CD4-positive, alpha-beta T cell treated with Interleukin-12 subunit alpha and Interleukin-12 subunit beta, for 1 hour (primary cell): ENCODE measurements around the gene FURIN.
"Not testable (repeated sequence)": the region's sequence is repeated elsewhere in the genome, so short reads cannot be mapped to it uniquely, and the experiment has no call there.

Experiments
- DNase-seq: peaks from one replicate; pipeline ENCODE4 v3.0.0-alpha.2; 2020

Gene FURIN

GRCh38 chr15:90903733-90904536 lies 35.5 kb downstream of the FURIN start:
- DNase-seq: no peak

GRCh38 chr15:90904746-90905145 lies 36.4 kb downstream of the FURIN start:
- no peak for DNase-seq

GRCh38 chr15:90905306-90906180 lies 37.2 kb downstream of the FURIN start:
- no peak for DNase-seq

DNA sequence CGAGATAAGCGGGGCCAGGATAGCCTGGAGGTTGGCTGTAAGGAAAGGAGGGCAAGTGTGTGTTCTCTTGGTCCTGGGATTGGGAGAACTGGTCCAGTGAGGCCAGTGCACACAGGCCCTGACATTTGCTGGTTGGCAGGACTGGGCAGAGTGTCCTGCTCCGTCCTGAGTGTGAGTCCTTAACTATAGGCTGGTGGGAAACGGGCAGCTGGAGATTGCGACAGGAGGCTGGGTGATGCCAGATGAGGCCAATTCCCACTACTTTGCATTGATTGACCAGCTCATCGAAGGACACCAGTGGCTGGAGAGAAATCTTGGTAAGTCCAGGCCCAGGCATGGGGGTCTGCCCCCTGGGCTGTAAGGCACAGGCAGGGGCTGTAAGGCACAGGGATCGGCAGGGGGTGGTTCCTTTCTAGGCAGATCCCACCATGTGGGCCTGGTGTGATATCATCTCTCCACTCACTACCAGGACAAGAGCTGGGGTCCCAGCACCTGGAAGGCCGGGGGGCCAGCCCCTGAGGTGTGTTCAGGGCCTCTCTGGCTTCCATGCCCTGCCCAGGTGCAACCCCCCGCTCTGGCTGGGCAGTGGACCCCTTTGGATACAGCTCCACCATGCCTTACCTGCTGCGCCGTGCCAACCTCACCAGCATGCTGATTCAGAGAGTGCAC lies 37.9 kb downstream of the FURIN start:
- DNase-seq: no peak

DNA sequence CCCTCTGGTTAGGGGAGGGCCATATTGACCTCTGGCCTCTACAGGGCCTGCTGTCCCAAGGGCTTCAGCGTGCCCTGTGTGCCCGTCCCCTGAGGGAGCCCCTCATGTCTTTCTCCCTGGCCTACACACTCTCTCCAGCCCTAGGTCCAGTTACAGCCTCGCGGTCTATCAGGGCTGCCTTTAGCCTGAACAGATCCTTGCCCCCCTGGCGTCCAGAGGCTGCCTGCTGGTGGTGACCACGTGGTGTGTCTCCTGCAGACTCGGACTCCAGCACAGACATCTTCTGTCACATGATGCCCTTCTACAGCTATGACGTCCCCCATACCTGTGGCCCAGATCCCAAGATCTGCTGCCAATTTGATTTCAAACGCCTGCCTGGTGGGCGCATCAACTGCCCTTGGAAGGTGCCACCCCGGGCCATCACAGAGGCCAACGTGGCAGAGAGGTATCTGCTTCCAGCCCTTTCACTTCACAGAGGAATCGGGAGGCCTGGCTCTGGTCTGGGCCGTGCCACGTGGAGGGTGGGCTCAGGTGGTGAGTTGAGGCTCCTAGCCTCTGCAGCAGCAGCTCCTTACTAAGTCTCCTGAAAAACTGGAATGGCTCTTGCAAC lies 38.8 kb downstream of the FURIN start:
- DNase-seq: no peak

DNA sequence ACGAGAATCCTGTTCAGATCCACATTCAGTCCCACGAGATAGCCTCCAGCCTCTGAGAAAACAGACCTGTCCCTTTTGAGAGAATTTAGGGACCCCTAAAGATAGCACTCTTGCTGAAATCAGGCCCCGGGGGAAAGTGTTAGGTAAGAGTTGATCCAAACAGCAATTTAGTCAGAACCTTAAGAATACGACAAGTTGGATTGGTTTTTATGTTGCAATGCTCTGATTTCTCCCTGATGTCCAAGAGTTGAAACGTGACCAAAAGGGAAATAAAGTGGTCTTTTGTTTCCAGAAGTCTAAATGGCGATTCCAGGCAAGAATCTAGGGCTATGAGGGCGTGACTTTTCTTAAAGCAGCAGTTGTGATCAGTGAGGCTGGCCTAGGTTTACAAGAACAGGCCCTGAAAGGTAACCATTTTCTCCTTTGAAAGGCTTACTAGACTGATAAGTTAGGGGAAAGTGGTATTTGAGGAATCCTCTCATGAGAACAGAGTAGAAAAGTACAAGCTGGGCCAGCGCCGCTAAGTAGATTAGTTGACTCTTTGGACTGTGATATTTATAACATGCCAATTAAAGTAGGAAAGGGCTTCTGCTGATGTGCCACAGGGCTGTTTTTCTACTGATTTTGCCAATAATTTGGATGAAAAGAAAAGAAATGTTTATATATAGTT lies 39.6 kb downstream of the FURIN start:
- DNase-seq: no peak

DNA sequence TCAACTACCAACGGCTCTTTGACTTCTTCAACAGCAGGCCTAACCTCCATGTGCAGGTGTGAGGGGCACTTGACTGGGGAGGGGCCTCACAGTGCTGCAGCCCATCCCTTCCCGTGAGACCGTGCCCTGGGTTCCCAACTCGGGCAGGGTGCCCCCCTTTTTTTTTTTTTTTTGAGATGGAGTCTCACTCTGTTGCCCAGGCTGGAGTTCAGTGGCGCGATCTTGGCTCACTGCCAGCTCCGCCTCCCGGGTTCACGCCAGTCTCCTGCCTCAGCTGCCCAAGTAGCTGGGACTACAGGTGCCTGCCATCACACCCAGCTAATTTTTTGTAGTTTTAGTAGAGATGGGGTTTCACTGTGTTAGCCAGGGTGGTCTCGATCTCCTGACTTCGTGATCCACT lies 41.1 kb downstream of the FURIN start:
- DNase-seq: not testable (repeated sequence)

DNA sequence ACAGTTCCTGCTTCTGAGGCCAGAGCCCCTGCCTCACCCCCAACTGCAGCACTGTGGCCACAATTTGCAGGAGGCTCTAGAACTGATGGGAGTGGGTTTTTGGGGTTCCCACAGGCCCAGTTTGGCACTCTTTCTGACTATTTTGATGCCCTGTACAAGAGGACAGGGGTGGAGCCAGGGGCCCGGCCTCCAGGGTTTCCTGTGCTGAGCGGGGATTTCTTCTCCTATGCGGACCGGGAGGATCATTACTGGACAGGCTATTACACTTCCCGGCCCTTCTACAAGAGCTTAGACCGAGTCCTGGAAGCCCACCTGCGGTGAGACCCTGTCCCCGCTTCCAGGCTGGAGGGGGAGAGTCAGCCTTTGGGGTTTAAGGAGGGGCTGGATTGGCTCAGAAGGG lies 41.6 kb downstream of the FURIN start:
- no peak for DNase-seq

DNA sequence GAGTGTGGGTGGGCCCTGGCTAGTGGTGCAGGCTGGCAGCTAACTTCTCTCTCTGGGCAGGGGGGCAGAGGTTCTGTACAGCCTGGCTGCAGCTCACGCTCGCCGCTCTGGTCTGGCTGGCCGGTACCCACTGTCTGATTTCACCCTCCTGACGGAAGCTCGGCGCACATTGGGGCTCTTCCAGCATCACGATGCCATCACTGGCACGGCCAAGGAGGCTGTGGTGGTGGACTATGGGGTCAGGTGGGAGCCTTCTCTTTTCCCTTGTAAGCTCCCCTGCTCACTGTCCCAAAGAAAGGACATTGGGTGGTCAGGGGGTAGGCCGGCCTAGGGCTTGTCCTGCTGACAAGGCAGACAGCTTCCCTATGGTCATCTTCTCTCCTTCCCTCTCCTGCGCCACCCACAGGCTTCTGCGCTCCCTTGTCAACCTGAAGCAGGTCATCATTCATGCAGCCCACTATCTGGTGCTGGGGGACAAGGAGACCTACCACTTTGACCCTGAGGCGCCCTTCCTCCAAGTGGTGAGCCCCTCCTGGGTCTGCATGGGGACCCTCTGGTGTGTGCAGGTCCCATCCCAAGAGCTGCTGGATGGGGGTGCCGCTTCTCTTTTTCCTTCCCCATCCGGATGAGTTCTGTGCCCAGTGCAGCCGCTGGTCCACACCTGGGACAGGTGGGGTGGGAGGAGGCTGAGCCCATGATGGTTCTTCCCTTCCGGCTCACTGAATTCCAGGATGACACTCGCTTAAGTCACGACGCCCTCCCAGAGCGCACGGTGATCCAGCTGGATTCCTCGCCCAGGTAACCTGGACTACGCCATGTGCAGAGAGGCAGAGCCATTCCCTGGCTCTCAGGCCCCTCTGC lies 42.3 kb downstream of the FURIN start:
- DNase-seq: no peak

GRCh38 chr15:90911302-90911623 lies 42.9 kb downstream of the FURIN start:
- no peak for DNase-seq

DNA sequence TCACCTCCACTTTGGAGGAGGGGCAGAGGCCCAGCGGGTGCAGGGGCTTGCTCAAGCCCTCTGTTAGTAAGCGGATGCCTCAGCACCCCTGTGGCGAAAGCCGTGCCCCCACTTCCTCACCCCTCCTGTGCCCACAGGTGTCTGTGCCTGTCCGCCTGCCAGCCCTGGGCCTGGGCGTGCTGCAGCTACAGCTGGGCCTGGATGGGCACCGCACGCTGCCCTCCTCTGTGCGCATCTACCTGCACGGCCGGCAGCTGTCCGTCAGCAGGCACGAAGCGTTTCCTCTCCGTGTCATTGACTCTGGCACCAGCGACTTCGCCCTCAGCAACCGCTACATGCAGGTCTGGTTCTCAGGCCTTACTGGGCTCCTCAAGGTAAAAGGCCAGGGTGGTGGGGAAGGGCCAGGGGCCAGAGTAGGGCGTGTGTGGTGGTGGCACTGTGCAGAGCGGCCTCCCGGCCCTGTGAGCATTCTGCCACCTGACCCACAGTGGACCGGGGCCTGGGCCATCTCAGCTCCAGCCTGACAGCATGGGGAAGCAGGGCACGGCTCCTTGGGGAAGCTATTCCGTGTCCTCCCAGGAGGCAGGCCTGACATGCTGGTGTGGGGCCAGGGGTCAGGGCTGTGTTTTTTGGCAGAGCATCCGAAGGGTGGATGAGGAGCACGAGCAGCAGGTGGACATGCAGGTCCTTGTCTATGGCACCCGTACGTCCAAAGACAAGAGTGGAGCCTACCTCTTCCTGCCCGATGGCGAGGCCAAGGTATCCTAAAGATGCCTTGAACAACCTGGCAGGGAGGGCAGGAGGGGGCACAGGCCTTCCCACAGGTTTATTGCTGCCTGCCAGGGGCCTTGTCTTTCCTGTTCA lies 43.8 kb downstream of the FURIN start:
- no peak for DNase-seq

DNA sequence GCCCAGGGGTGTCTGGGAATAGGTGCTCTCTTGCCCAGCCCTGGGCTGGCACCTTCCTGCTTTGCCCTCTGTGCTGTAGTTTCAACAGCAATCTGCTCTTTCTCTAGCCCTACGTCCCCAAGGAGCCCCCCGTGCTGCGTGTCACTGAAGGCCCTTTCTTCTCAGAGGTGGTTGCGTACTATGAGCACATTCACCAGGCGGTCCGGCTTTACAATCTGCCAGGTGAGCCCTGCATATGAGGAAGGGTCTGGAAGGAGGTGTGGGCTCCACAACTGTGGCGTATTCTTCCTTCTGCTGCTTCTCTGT lies 44.3 kb downstream of the FURIN start:
- no peak for DNase-seq

DNA sequence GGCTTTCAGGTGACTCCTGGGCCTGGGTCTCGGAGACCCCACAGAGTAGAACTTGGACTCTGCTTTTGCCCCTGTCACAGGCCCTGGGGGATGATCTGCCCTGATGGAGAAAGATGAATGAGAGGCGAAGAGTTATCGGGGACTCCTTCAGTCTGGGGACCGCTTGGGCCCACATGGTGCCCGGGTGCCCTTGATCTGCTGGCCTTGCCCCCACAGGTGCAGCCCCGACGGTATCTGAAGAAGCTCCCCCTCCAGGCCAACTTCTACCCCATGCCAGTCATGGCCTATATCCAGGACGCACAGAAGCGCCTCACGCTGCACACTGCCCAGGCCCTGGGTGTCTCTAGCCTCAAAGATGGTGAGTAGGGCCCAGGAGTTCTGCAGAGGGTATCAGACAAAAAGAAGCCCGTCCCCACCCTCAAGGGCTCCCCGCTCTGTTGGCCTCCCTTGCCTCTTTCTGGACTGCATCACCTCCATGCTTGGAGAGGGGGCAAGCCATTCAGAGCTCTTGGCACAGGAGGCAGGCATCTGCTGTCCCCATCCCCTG lies 45.1 kb downstream of the FURIN start:
- DNase-seq: no peak

DNA sequence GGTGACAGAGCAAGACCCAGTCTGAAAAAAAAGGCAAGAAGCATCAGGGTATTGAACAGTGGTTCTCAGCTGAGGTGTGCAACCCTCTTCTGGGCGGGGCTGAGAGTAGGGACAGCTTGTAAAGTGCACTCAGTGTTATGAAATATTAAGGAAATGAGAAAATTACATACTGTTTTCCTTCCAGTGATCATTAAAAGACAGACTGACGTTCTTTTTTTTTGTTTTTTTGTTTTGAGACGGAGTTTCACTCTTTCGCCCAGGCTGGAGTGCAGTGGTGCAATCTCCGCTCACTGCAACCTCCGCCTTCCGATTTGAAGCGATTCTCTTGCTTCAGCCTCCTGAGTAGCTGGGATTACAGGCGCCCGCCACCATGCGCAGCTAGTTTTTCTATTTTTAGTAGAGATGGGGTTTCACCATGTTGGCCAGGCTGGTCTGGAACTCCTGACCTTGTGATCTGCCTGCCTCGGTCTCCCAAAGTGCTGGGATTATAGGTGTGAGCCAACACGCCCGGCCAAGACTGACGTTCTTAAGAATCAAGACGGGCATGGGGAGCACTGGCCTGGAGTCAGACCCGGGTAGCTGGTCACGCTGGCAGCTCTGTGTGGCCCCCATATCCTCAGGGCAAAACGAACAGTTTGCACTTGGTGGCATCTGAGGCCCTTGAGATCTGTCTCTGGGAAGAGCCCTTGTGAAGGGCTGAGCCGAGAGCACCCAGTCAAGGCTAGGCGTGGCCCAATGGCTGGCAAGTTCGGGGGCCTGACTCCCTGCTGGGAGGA lies 46.1 kb downstream of the FURIN start:
- DNase-seq: no peak

DNA sequence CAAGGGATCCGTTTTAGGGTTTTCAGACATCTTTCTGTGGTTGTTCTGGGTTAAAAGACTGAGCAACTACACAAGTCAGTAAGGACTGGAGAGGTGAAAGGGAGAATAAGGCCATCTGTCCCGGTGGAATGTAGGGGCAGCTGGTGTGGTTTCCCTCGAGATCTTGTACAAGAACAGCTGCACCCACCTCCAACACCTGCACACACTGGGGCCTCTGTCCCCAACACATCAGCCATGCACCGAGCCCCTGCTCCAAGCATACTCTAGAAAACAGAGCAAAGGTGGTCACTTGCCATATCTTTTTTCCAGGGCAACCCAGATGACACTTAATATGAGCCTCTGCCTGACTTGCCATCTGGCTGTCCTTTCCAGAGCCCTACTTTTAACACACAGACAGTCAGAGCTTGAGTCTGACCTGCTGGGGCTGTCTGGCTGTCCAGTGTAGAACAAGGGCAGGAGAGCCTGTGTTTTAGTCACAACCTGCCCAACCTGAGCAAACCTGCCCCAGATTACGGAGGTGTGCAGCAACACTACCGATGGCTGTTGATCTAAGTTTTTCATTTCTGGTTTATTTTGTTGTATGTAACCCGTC lies 46.9 kb downstream of the FURIN start:
- no peak for DNase-seq

DNA sequence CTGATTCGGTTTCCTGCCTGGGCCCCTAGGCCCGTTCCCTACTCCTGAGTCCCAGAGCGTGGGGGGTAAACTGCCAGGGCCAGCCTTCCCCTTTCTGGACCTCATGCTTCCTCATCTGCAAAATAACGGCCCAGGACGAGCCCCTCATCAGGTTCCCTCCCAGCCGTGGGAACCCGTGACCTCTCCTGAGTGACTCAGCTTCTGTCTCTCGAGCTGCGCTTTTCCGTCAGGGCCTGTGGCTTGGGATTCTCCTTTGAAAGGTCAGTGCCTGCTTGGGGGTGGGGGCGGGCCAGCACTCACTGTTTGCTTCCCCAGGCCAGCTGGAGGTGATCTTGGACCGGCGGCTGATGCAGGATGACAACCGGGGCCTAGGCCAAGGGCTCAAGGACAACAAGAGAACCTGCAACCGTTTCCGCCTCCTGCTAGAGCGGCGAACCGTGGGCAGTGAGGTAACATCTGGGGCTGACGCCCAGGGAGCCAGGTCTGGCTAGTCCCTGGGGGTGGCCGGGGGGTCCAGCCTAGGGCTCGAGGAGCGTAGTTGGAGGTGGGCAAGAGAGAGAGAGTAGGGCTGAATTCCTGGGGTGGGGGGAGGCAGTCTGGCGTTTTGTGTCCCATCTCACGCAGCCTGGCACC lies 47.5 kb downstream of the FURIN start:
- peak; percentile 16 for DNase-seq

DNA sequence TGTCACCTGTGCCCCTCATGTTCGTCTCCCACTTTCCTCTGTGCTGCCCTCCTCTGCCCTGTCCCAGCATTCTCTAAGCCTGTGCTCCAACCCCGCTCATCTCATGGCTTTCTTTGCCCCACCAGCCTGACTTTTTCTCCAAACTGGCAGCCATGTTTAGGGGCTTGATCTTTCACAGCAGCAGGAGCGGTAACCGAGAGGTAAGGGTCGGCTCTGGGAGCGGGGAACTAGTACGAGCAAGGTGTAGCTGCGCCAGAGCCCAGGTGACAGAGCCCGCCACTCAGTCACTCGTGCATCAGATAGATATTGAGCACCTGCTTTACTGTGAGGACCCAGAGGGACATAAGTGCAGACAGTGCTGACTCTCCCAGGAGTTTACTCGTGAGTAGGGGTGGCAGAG lies 48.1 kb downstream of the FURIN start:
- no peak for DNase-seq

DNA sequence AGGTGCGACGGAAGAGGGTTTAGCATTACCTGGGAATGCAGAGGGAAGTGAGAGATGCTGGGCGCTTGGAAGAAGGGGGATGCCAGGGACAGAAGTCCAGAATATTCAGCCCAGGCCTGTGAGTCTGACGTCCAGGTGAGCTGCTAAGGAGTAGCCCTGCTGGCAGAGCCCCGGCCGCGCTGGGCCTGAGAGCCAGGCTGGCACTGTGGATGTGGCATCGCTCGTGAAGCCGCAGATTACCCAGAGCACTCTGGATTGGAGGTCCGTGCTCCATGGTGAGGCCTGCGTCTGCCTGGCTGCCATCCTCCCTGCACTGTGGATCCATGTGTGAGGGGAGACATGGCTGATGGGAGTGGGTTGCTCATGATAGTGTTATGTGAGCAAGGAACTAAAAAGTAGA lies 49.2 kb downstream of the FURIN start:
- no peak for DNase-seq
